ENCODE data around the gene SUGCT.

The SUGCT gene

DNA sequence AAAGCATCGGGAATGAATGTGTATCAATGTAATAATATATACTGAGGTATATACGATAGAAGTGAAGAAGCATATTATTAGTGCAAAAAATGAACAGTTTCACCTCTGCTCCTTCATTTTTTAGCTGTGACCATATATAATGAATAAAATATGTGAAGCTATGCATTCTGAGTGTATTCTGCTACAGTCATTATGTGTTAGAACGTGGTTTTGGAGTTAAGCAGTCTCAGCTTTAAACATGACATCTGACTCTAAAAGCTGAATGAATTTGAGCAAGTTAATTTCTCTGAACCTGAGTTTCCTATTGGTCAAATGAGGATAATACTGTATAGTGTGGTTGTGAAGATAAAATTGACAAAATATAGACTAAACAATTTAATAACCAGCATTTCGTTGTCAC lies 358.1 kb downstream of the SUGCT start:
- Mint-ChIP-seq H3K36me3 (peaks cover 8% of the 10 kb centered on the region), H3K27me3 (peaks cover 5% of the 10 kb centered on the region), H3K4me1 (no peaks in the 10 kb centered on the region), H3K9me3 (peaks cover 13% of the 10 kb centered on the region), H3K4me3 (no peak overlapping the region), H3K27ac (no peak overlapping the region)

DNA sequence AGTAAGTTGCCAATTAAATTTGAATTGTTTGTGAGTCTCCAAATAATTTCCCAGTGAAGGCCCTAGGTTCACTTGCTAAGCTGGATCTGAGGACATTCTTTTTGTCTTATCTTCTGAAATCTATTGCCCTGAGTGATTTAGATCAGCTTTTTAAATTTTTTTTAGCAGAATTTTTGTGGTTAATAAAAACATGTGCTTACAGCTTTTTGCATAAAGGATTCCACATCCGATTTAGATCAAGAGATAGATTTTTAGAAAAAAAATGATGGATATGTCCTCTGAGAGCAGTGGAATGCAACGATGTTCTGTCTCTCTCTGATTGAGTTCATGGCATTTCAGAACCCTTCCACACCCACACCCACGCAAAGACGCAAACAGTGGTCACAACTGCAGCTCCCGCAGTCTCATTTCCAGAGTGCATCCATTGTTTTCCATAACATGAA lies 358.8 kb downstream of the SUGCT start:
- Mint-ChIP-seq H3K4me1 (no peaks in the 10 kb centered on the region), H3K9me3 (peaks cover 6% of the 10 kb centered on the region), H3K27ac (no peak overlapping the region), H3K4me3 (no peak overlapping the region), H3K36me3 (peaks cover 7% of the 10 kb centered on the region), H3K27me3 (peaks cover 5% of the 10 kb centered on the region)

DNA sequence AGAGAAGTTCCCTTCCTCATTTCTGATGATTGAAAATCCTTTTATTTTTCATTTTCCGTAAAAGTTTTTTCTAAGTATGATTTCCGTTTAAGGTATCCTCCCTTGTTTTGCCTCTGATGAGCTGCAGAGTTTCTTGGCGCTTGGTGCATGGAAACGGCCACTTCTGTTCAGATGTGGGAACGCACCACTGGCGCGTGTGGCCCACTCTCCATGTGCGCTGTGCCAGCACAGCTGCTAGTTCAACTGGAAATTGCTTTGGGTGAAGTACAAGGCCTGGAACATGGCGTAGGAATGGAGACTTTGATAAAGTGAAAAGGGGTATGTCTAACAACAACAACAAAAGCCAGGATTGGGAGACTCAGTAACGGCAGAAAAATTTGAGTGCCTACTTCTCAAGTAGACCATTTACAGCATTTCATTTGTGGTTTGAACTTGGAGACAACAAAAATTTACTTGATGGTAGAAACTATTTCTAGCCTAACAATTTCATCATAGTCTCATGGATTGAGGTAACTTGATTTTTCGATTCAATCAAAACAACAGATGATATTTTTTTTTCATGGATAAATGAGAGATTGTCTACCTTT lies 364.2 kb downstream of the SUGCT start:
- Mint-ChIP-seq H3K9me3 (no peaks in the 10 kb centered on the region), H3K27ac (no peak overlapping the region), H3K36me3 (no peaks in the 10 kb centered on the region), H3K27me3 (no peaks in the 10 kb centered on the region), H3K4me3 (no peak overlapping the region), H3K4me1 (no peaks in the 10 kb centered on the region)

DNA sequence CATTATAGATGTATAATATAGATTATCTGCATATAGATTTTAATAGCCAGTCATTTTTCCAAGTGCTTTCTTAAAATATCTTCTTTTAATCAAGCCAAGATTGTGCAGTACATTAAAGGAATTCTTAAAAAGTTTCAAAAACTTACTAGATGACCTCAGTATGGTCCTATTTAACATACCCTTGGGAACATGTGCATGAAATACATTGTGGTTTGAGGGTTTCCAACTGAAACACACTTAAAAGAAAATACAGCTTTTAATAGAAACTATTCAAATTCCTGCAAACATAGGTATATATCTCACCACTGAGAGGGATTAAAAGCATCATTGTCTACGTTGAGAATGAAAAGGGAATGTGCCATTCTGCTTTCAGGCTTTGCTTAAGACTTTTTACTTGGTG lies 364.9 kb downstream of the SUGCT start:
- Mint-ChIP-seq H3K36me3 (no peaks in the 10 kb centered on the region), H3K4me3 (no peak overlapping the region), H3K4me1 (no peaks in the 10 kb centered on the region), H3K27ac (no peak overlapping the region), H3K9me3 (no peaks in the 10 kb centered on the region), H3K27me3 (no peaks in the 10 kb centered on the region)

DNA sequence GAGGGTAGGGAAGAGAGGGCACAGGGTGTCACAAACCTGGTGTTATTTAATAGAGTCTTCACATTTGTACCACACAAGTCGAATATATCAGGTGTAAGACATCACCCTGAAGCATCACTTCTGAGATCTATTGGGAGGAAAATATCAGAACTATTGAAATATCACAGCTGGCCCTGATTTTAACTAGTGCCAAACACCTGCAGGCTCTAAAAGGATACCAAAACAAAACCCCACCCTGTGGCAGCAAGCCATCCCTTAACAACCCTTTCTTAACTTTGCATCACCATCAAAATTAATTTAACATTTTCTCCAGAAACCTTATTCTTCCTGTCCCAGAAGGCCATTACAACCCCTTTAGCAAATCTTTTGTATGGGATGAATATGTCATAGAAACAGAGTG lies 365.4 kb downstream of the SUGCT start:
- Mint-ChIP-seq H3K27me3 (no peaks in the 10 kb centered on the region), H3K27ac (no peak overlapping the region), H3K9me3 (no peaks in the 10 kb centered on the region), H3K4me1 (no peaks in the 10 kb centered on the region), H3K4me3 (no peak overlapping the region), H3K36me3 (no peaks in the 10 kb centered on the region)

DNA sequence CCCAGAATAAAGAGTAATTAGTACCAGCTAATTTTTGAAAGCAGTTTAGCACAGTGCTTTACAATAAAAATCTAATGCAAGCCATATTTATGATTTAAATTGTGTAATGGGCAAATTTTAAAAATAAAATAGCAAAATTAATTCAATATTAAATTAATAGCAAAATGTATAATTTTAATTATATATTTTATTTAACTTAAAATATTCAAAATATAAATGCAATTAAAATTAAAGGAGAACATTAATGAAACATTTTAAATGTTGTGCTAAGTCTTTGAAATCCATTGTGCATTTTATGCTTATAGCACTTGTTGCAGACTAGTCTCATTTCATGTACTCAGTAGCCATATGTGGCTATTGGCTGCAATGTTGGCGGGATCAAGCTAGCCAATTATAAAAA lies 367.6 kb downstream of the SUGCT start:
- Mint-ChIP-seq H3K4me3 (no peak overlapping the region), H3K27me3 (no peaks in the 10 kb centered on the region), H3K9me3 (peaks cover 14% of the 10 kb centered on the region), H3K4me1 (no peaks in the 10 kb centered on the region), H3K27ac (no peak overlapping the region), H3K36me3 (peaks cover 9% of the 10 kb centered on the region)

DNA sequence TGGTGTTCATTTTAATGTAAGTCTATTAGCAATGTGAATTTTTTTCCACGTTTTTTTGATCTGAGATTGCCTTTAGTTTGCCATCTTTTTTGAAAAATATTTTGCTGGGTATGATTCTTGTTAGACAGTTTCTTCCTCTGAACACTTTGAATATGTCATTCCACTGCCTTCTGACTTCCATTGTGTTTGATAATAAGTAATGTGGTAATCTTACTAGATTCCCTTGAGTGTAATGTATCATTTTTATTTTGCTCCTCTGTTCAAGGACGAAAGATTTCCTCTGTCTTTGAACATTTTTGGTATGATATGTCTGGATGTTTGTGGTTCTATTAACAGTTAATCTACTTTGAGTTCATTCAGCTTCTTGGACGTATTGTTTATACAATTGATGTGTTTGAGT lies 371.4 kb downstream of the SUGCT start:
- Mint-ChIP-seq H3K27me3 (no peaks in the 10 kb centered on the region), H3K27ac (no peak overlapping the region), H3K4me3 (no peak overlapping the region), H3K36me3 (peaks cover 11% of the 10 kb centered on the region), H3K9me3 (peaks cover 15% of the 10 kb centered on the region), H3K4me1 (no peaks in the 10 kb centered on the region)

DNA sequence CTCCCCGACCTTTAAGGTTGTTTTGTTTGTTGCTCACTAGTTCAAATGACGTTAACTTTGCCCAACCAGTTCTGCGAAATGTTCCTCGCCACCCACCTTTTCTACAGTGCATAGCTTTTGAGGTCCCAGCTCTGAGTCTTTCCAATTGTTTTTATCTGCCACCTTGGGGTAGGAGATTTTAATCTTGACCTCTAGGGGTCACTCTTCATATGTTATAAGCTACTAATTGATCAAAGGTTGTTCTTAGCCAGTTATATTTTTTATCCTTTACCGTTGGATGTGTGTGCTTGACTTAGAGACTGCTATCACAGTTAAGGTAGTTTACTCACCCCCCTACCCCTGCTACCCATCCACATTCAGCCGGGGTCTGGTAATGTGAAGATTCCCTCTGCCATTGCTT lies 372.4 kb downstream of the SUGCT start:
- Mint-ChIP-seq H3K36me3 (peaks cover 11% of the 10 kb centered on the region), H3K9me3 (peaks cover 15% of the 10 kb centered on the region), H3K27me3 (no peaks in the 10 kb centered on the region), H3K27ac (no peak overlapping the region), H3K4me1 (no peaks in the 10 kb centered on the region), H3K4me3 (no peak overlapping the region)

DNA sequence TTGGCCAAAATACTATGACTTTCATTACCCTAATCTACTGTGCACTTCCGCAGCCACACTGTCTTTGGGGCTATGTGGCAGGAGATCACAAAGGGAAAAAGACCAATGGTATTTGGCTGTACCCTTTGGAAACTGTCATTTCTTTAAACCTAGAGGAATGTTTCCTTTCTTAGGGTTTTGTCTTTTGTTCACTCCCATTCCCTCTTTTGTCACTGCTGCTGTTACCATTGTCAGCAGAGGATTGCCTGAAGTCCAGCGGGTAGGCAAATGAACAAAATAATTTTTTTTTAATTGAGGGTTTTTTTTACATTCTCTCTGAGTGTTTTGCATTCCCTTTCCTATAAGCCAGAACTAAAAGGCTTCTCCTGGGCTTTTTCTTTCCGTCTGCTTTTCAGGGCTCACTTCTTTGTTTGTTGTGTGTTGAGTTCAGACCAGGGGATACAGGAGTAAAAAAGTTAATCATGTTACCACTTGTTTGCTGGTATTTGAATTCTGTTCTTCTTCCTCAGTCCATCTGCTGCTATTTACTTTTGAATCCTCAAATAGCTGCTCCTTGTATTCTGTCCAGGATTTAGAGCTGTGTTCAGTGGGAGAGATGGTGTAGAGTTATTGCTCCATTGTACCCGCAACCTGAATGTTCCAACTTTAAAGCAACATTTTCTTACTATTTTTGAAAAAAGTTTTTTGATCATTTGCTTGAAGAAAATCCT lies 374.6 kb downstream of the SUGCT start:
- no peak overlapping the region for H3K27ac Mint-ChIP-seq
- no peaks in the 10 kb centered on the region for H3K4me1 Mint-ChIP-seq
- H3K36me3 Mint-ChIP-seq, result peaks cover 11% of the 10 kb centered on the region
- peaks cover 15% of the 10 kb centered on the region for H3K9me3 Mint-ChIP-seq
- no peaks in the 10 kb centered on the region for H3K27me3 Mint-ChIP-seq
- H3K4me3 Mint-ChIP-seq, result no peak overlapping the region

DNA sequence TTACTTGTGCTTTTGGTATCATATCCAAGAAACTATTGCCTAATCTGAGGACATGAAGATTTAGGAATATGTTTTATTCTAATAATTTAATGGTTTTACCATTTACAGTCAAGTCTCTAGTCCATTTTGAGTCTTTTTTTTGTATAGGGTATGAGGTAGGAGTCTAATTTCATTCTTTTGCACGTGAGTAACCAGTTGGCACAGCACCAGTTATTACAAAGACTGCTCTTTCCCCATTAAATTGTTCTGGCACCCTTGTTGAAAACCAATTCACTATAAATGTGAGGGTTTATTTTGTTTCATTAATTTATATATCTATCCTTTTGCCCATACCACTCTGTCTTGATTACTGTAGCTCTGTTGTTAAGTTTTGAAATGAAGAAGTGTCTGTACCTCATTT lies 381.6 kb downstream of the SUGCT start:
- H3K36me3 Mint-ChIP-seq, result no peaks in the 10 kb centered on the region
- no peaks in the 10 kb centered on the region for H3K4me1 Mint-ChIP-seq
- H3K27me3 Mint-ChIP-seq, result no peaks in the 10 kb centered on the region
- no peak overlapping the region for H3K27ac Mint-ChIP-seq
- no peaks in the 10 kb centered on the region for H3K9me3 Mint-ChIP-seq
- no peak overlapping the region for H3K4me3 Mint-ChIP-seq

DNA sequence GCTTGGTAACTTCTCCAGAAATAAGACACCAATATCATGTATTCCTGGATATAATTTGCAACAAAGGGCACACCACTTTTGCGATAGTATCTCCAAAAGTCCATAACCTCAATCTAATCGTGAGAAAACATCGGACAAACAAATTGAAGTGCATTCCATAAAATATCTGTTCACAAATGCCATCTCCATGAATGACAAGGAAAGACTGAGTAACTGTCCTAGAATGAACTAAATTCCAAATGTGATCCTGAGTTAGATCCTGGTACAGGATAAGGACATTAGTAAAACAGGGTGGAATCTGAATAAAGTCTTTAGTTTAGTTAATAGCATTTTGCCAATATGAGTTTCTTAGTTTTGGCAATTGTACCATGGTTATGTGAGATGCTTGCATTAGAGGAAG lies 384.2 kb downstream of the SUGCT start:
- Mint-ChIP-seq H3K4me1 (no peaks in the 10 kb centered on the region), H3K27ac (no peak overlapping the region), H3K9me3 (no peaks in the 10 kb centered on the region), H3K4me3 (no peak overlapping the region), H3K27me3 (no peaks in the 10 kb centered on the region), H3K36me3 (no peaks in the 10 kb centered on the region)

DNA sequence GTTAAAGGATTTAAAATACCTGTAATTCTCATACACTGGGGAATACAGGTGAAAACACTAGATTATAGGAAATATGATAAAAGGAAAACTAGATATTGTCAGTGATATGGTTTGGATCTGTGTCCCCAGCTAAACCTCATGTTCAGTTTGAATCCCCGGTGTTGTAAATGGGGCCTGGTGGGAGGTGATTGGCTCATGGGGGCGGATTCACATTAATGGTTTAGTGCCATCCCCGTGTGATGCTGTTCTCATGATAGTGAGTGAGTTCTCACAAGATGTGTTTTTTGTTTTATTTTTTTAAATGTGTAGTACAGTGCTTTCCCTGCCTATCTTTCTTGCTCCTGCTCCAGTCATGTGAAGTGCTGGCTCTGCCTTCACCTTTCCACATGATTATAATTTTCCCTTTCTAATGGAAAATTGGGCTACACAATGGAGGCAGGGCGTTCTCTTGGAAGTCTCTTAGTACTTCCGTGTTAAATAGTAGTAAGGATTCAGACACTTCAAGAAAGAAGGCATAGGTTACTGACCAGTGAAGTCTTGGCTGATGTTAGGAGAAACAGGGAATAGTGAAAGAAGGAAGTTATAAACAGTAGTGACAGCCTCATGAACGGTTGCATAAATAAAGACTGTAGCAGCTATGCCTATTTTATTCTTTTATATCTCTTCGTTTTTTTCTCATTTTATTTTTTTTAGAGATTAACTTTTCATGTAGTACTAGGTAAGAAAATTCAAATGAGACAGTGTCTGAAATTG lies 386.4 kb downstream of the SUGCT start:
- no peaks in the 10 kb centered on the region for H3K36me3 Mint-ChIP-seq
- no peaks in the 10 kb centered on the region for H3K4me1 Mint-ChIP-seq
- no peaks in the 10 kb centered on the region for H3K9me3 Mint-ChIP-seq
- H3K4me3 Mint-ChIP-seq, result no peak overlapping the region
- H3K27me3 Mint-ChIP-seq, result no peaks in the 10 kb centered on the region
- no peak overlapping the region for H3K27ac Mint-ChIP-seq

DNA sequence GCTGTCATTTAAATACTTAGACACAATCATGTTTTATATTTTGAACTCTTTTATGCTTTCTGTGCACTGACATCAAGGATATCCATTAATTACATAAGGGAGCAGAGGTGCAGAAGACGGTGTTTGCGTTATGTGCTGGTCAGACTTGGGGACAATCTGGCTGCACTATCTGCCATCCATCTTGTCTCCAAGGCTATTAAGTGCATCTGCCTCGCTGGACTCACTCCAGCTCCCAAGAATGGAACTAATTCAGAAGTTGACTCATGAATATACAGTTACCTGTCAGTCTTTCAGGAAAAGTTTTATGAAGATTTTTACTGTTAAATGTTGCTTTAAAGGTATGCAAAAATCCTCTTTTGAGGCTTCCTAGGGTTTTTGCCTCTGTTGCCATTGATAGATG lies 391.0 kb downstream of the SUGCT start:
- Mint-ChIP-seq H3K9me3 (no peaks in the 10 kb centered on the region), H3K27me3 (no peaks in the 10 kb centered on the region), H3K4me3 (no peak overlapping the region), H3K4me1 (no peaks in the 10 kb centered on the region), H3K27ac (no peak overlapping the region), H3K36me3 (no peaks in the 10 kb centered on the region)

DNA sequence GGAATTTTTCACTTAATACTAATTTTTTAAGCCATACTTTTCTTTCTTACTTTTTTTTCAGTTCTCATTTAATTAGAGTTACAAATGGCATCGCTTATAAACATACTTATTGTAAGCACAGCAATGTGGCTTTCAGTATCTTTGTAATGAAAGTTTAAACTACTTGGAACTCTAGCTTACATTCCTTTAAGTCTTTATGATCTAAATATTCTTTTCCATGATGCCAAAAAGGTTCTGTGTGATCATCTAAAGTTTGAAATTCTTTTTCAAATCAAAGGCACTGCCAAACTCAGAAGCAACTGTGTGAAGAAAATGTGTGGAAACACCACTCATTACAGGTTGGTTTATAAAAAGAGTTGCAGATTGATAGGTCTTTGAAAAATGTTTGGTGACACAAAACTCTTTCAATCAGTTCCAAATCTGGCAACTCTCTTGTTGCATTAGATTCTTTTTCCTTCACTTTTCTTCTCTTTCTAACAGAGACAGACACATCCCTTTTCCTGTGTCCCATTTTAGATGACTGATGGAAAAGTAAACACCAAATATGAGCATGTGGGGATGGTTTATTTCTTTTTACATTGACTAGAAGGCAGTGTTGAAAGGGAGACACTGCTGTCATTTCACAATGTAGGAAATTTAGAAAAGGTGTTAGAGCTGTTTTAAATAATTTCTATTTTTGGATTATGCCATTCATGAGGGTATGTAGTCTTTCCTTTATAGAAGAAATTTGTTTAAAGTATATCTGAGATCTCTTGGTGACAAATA lies 392.3 kb downstream of the SUGCT start:
- Mint-ChIP-seq H3K27ac (no peak overlapping the region), H3K36me3 (no peaks in the 10 kb centered on the region), H3K4me3 (no peak overlapping the region), H3K27me3 (no peaks in the 10 kb centered on the region), H3K4me1 (no peaks in the 10 kb centered on the region), H3K9me3 (no peaks in the 10 kb centered on the region)

DNA sequence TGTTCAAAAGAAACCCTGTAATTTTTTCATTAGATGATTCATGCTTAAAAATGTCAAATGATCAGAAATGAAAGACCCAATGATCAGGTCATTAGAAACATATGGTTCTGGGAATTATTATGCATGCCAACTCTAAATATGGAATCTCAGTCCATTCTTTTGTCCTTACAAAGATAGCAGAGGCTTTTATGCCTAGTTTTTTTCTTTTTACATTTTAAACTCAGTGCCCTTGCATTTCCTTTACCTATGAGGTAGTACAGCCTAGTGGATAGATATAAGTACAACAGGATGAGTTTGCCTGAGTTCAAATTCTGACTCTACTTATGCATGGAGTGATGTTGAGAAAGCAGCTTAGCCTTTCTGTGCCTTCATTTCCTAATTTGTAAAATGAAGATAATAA lies 392.9 kb downstream of the SUGCT start:
- no peak overlapping the region for H3K27ac Mint-ChIP-seq
- H3K4me1 Mint-ChIP-seq, result no peaks in the 10 kb centered on the region
- H3K9me3 Mint-ChIP-seq, result no peaks in the 10 kb centered on the region
- no peaks in the 10 kb centered on the region for H3K27me3 Mint-ChIP-seq
- no peaks in the 10 kb centered on the region for H3K36me3 Mint-ChIP-seq
- no peak overlapping the region for H3K4me3 Mint-ChIP-seq

DNA sequence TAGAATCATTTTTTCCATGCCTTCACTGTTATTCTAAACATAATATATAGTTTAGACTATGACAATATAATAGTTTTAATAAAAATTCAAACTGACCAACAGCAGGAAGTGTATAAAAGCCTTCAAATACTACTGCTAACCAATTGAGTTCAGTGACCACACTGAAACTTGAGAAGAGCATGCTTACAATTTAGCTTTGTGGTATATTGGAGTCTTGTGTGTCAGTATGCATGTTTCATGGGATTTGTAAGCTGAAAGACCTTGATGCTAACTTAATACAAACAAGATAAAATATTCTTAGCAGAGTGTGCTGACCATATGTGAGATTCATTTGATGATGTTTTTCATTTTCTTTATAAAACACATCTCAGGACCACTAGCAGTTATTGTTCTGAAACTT lies 395.5 kb downstream of the SUGCT start:
- H3K4me3 Mint-ChIP-seq, result no peak overlapping the region
- no peaks in the 10 kb centered on the region for H3K36me3 Mint-ChIP-seq
- H3K27ac Mint-ChIP-seq, result no peak overlapping the region
- no peaks in the 10 kb centered on the region for H3K27me3 Mint-ChIP-seq
- H3K4me1 Mint-ChIP-seq, result no peaks in the 10 kb centered on the region
- no peaks in the 10 kb centered on the region for H3K9me3 Mint-ChIP-seq
